Measurements from ENCODE around the gene RETNLB. TPM values are rescaled to one million over a fixed set of nuclear protein-coding genes. Genes with fewer than 3 reads are reported as not detected.

Gene RETNLB
- total RNA-seq, 1 donor from 2014 or later = not detected

Other genes starting within 250 kb of the RETNLB start
- gene MYH15, start 246.8 kb downstream of the RETNLB start, total RNA-seq = 0.19 and 0.42 TPM in 2 replicates
- 5.6 and 5.8 TPM in 2 replicates for gene CIP2A, start 168.0 kb downstream of the RETNLB start, total RNA-seq
- 24.5 and 32.4 TPM in 2 replicates for gene DZIP3, start 167.7 kb downstream of the RETNLB start, total RNA-seq
- not detected in 2 replicates for gene TRAT1, start 65.4 kb upstream of the RETNLB start, total RNA-seq
- not detected in 2 replicates for gene GUCA1C, start 196.5 kb upstream of the RETNLB start, total RNA-seq

All from myocyte (in vitro differentiated cells).